T follicular helper cell (primary cell): ENCODE measurements around the gene MCM8.
"Not testable (repeated sequence)": the region's sequence is repeated elsewhere in the genome, so short reads cannot be mapped to it uniquely, and the experiment has no call there.

ENCODE experiments used
- DNase-seq: peaks from one replicate; pipeline ENCODE4 v3.0.0-alpha.2; 2020; ENCODE audit warnings: low read depth

MCM8 gene

DNA sequence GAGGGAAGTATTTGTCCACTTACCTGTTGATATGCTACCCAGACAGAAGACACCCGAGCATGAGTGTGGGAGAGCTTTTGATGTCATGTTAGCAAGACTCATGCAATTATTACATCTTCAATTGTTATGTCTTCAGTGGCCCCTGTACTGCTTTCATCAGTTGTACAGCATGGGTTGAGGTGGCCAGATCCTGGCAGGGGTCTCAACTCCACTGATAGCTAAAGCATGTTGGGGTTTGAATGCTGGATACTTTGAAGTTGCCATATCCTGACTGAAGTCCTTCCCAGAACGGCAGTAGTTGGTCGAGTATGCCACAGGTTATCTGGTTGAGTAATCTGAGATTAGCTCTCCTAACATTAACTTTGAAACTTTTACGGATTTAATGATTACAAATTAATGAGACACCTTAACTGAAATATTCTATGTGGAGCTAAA is 56.7 kb downstream of the MCM8 start:
- DNase-seq = no peak

DNA sequence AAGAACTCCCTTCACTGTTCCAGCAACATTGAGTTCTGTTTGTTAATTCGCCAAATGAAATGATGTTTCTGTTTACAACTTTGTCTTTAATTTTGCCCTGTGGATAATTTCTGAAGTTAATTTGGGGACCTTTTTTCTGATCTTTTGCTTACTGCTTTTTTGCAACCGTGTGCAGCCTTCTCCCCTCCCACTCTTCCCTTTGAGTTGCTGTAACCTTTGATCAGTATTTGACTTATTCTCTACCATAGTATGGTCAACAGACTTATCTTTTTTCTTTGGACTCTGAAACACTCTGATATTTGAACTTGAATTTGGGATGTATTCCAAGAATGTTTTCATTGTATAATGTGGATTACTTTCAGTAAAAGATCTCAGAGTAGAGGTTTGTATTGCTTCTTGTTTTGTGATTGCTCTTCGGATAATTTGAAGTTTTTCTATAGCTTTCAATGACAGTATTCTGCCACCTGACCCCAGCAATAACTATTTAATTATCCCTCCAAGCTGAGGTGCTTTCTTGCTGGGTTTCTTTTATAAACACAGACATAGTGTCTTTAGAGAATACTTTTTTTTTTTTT is 57.2 kb downstream of the MCM8 start:
- no peak for DNase-seq

DNA sequence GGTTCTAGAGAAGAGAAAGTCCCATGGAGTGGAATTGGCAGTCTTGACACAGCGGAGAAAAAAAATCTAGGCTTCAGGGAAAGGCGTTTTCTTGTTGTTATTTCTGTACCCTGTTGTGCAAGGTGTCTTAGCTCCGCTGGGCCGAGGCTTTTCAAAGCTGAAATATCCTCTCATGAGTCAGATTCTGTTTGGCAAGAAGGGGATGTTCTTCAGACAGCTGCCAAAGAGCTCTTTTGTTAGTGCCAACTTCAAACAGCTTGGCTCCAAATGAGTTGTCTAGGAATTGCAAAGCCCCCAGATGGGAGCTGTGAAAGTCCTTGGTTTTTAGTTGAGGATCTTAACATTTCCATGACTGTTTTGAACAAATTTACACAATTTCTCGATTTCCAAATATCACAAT is 57.8 kb downstream of the MCM8 start:
- no peak for DNase-seq

DNA sequence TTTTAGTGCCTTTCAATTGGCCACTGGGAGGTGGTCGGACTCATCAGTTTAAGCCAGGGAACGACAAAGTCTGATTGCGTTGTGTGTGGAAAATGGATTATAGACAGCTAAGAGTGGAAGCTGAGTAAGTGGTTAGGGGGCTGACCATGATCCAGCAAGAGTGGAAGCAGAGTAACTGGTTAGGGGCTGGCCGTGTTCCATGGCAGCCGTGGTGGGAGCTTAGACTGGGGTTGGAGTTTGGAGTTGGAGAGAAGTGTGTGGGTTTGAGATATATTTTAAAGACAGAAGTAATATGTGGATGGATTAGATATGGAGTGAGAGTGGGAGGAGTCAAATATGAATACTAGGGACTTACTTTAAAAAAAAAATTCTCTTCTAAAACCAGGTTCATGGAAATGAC is 61.7 kb downstream of the MCM8 start:
- DNase-seq = no peak

DNA sequence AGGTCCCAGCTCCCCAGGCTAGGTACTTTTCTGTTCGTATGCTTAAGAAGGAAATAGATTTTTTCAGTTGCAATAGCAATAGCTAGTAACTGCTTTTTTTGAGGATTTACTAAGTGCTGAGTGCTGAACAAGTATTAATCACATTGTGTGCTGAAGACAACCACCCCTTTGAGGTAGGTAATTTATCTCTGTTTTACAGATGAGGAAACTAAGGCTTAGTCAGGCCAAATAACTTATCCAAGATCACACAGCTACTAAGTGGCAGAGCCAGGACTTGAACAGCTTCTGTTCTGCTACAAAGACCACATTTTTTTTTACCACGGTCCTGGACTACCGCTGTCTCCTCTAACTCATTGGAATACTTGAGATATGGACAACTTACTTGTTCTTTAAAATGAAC is 63.6 kb downstream of the MCM8 start:
- no peak for DNase-seq

DNA sequence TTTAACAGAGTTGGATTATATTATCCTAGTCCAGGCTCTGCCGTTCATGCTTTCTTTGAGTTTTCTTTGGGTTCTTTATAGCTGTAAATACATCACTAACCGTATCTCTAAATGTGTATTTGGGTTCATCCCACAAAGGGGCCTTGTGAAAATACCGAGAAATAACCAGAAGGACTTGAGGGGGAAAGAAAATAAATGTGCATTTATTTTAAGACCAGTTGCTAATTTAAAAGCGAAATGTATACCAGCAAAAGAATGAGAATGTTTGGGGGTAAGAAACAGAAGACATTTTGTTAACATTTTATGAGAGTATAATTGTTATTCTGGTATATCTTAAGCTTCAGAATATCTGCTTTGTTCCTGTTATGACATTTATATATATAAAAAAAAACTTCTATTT is 64.5 kb downstream of the MCM8 start:
- DNase-seq = no peak

DNA sequence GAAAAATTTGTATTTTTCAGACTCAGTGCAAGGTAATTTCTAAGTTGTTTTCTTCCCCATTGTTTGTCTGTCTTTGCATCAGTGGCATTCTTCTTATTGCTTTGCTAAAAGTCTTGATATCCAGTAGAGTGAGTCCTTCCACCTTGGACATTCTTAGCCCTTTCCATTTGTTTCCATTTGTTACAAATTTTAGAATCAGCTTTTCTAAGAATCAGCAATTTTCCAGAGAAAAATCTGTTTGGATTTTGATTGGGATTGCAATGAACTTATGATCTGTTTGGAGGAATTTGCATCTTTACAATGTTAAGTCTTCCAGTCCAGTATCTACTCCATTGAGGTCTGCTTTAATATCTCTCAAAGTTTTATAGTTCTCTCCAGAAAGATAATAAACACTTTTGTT is 67.0 kb downstream of the MCM8 start:
- DNase-seq = no peak

DNA sequence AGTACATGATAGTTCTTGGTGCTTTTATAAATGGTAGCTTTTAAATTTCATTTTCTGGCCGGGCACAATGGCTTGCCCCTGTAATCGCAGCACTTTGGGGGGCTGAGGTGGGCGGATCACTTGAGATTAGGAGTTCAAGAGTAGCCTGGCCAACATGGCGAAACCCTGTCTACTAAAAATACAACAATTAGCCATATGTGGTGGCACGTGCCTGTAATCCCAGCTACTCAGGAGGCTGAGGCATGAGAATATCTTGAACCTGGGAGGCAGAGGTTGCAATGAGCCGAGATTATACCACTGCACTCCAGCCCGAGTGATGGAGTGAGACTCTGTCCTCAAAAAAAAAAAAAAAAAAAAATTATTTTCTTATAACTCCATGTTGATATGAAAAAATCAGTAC is 67.4 kb downstream of the MCM8 start:
- no peak for DNase-seq

DNA sequence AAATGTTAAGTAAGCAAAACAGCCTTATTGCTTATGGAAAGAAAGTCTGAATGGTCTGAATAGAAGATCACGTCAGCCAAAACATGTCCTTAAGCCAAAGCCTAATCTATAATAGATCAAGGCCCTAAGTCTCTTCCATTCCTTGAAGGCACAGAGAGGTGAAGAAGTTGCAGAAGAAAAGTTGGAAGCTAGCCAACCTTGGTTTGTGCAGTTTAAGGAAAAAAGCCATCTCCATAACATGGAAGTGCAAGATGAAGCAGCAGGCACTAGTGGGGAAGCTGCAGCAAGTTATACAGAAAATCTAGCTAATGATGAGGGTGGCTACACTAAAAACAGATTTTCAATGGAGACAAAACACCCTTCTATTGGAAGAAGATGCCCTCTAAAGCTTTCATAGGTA is 74.3 kb downstream of the MCM8 start:
- DNase-seq = no peak

DNA sequence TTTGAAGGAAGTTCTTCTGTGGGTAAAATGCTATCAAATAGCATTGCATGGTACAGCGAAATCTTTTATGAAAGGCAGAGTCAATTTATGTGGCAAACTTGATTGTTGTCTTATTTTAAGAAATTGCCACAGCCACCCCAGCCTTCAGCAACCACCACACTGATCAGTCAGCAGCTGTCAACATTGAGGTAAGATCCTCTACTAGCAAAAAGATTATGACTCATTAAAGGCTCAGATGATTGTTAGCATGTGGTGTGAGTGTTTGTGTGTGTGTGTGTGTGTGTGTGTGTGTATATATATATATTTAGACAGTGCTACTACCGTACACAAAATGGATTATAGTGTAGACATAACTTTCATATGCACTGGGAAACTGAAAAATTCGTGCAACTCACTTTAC is 75.6 kb downstream of the MCM8 start:
- DNase-seq = no peak

DNA sequence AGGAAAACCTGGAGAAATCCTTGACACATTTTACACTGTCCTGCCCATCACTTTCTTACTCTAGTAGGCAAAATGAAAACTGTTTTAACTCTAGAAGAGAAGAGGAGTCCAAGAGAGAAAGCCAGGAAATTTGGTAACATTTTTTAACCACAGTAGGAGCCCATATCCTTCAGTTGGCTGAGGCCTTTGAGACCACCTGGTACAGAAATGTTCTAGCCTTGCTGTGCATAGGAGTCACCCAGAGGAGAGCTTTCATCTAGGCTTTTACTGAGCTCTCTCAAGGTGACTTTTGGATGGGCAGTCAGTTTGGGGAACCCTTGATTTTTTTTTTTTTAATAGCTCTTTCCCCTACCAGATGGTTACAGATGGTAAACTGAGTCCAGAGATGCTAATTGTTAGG is 78.4 kb downstream of the MCM8 start:
- no peak for DNase-seq

DNA sequence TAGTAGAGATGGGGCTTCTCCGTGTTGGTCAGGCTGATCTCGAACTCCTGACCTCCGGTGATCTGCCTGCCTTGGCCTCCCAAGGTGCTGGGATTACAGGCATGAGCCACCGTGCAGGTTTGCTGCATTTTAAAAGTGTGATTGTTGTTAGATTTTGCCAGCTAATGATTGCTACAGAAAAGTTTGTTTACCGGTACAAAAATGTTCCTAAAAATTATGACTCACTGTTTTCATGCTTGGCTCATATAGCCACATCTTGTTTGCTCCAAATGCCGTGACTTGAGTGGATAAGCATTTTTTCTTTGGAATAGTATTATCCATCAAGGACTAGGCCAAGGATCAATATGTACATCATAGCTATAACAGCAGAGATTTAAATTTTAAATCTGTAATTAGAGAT is 79.1 kb downstream of the MCM8 start:
- no peak for DNase-seq

DNA sequence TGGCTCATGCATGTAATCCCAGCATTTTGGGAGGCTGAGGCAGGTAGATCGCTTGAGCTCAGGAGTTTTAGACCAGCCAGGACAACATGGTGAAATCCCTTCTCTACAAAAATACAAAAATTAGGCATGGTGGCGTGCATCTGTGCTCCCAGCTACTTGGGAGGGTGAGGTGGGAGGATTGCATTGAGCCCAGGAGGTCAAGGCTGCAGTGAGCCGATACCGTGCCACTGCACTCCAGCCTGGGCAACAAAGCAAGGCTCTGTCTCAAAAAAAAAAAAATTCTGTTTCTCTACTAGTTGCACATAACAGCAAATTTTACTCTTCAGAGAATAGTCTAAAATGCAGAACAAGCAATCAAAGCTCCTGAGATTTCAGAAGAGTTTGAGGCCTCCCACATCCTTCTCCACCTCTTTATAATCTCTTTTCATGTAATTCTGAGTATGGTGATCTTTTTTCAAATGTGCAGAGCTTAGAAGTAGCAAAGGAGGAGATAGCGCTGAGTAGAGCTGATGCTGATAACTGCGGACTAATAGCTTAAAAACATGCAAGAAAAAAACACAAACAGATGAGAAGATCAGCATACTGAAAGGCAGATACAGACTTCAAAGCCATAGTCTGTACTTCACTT is 80.1 kb downstream of the MCM8 start:
- DNase-seq = no peak

DNA sequence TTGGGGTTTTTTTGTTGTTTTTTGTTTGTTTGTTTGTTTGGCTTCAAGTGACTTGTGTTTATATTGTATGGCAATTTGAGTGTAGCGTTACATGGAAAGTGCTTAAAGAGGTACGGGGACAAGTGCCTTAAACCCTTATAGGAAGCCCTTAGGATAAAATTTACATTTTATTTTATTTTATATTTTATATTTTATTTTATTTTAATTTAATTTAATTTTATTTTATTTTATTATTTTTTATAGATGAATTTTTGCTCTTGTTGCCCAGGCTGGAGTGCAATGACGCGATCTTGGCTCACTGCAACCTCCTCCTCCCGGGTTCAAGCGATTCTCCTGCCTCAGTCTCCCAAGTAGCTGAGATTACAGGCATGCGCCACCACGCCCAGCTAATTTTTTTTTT is 82.5 kb downstream of the MCM8 start:
- DNase-seq = not testable (repeated sequence)

DNA sequence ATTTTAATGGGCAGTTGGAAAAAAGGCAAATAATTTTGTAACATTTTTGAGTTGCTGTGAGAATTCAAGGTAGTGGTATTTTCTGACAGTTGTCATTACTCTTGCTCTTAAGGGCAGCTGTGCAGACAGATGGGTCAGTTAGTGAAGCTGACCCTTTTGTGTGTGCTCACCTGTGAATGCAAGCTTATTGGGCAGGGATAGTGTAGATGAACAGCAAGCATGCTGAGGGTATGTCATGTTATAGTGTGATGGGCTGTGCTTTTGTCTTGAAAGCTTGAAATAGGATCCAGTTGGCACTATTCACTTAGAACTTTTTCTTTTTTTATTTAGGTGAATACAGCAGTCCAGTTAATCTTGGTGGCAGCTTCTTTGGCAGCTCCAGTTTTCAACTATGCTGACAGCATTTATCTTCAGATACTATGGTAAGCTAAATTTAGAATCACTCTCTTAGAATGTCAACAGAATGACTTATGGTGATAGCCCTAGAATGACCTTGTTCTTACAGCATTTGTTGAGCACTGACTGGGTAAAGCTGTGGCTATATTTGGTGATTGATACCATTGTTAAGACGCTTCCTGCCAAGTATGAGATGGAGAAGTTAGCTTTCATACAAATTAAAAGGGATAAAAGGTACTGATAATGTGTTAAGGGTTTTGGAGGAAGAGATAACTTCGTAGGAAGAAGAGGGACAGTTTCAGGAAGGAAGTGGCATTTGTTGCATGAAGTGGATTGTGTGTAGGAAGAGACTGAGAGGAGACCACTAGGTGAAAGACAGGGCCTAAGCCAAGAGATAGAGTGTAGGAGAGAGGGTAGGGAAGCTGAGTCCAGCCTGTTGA is 83.9 kb downstream of the MCM8 start:
- DNase-seq = no peak

DNA sequence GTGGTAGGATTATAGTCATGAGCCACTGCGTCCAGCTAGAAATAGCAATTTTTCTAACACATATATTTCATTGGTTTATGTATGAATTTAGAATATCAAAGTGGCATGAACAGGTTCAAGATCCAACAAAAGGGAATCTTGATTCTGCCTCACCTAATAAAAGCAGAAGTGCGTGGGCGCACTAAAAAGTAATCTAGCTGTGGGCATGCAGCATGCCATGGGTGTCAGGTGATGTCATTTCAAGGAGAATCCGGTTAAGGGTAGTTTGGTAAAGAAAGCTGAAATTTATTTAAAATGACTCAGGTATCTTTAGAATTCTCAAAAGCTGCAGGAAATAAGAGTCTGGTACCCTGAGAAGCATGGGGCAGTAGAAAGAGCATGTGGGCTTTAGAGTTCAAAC is 85.8 kb downstream of the MCM8 start:
- DNase-seq = no peak

DNA sequence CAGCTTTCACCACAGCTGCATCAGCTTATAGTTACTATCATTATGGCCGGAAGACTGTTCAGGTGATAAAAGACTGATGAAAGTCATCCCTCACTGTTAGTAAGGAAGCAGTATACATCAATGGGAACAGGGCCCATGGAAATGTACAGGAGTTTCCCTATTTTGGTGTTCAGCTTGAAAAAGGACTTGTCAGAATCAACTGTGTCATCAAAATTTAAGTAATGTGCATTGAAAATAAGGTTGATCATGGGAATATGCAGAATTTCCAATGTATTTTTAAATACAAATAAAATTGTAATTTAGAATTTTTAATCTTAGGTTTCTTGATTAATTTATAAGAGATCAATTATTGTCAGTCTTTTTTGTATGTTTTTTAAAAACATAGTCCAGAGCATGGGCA is 86.6 kb downstream of the MCM8 start:
- no peak for DNase-seq

DNA sequence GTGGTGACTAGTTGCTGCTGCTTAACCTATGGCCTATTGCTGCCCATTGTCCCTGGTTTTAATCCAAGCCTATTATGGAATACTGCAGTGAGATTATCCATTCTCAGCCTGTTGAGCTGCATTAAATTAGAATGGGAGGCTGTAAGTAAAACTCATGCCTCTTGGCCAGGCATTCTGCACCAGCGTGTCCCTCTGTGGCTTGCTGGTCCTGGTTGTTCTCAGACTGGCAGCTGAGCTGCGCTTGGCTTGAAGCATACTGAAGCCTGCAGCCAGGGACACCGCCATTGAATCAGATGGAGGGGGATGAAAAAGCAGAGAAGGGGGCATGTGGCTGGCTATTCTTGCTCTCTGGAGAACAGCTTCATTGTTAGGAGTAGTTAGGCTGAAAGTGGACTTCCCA is 87.8 kb downstream of the MCM8 start:
- no peak for DNase-seq

DNA sequence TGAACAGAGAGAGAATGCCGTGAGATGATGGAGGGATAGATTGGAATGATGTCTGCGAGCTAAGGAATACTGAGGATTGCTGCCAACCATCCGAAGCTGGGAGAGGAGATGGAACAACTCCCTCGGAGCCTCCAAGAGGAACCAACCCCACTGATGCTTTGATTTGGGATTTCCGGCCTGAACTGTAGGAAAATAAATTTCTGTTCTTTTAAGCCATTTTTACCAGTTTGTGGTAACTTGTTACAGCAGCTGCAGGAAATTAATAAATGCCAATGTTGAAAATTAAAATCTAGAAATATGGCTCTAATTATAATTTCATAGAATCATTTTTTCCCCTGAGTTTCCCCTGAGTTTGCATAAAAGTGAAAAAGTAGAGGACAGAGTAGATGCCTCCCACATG is 89.3 kb downstream of the MCM8 start:
- no peak for DNase-seq

DNA sequence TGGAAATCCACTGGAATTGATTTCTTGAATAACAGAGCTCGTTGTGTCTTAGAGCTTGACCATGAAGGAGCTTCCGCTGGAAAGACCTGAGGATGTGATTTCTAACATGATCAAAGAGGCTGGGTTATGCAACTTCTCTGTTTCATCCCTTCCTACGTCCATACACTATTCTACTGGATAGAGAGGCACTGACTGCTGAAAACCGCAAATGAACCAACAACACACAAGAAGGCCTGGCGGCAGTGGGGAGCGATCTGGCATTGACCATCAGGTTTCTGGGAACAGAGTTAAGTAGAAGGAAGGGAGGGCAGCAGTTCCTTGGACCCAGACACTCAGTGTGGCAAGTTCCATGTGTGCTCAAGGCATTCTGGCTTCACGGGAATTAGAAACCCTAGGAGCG is 90.1 kb downstream of the MCM8 start:
- DNase-seq = no peak

DNA sequence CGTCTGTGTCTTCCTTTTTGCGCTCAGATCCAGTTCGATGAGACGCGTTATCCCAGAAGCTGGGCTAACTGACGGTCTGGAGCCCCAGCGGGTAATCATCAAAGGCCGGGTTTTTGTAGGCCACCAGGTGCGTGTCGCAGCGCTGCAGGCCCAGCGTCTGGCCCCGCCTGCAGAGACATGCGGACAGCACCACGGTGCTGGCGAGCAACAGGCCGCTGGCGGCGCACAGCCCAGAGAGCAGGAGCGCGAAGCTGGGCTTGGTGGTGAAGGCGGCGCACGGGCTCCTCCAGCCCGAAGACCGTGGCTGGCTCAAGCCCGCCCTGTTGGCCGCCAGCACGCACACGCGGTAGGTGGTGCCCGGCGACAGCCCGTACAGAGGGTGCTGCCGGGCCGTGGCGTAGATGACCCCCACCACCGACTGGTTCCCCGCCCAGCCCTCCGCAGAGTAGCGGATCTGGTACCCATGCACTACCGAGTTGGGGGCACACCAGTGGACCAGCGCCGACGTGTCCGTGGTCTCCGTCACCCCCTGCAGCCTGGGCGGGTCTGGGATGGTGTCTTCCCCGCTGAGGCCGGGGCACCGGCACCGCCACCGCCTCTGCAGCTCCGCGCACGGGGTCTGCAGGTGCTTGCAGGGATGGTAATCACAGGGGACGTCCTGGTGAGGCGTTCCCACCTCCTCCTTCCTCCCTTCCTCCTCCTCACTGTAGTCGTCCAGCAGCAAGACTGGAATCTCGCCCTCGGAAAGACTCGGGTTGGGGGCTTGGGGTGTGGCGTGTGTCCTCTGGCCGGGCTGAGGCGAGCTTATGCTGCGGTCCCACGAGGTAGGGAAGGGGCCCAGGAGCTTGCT is 90.7 kb downstream of the MCM8 start:
- DNase-seq = no peak

DNA sequence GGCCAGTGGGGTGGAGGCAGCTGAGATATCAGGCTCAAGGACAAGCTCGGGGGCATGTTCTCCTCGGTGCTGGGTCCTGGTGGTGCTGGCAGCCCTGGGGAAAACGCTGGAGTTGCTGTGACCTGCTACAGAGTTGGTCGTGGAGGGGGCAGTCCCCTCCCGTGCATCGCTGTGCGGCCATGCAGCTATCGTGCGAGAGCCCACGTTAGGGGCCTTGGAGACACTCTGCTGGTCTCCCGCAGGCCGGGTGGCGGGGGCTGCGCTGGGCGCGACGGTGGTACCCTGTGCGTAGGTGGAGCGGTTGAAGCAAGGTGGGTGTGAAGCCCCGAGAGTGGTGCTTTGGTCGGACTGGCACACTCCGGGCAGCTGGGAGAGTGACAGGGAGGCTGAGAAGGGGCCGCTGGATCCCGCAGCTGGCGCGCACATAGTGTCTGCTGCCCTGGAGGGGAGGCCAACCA is 91.4 kb downstream of the MCM8 start:
- DNase-seq = no peak
